GM21367 (cell line): ENCODE data around the gene SDR9C7.
"Not testable (repeated sequence)": the region's sequence is repeated elsewhere in the genome, so short reads cannot be mapped to it uniquely, and the experiment has no call there.

ENCODE experiments used
- ATAC-seq: cut with Tn5 transposase; IDR thresholded peaks from one replicate; pipeline ENCODE4 v1.9.1; 2021; ENCODE audit not compliant: unreplicated experiment

The SDR9C7 gene

DNA sequence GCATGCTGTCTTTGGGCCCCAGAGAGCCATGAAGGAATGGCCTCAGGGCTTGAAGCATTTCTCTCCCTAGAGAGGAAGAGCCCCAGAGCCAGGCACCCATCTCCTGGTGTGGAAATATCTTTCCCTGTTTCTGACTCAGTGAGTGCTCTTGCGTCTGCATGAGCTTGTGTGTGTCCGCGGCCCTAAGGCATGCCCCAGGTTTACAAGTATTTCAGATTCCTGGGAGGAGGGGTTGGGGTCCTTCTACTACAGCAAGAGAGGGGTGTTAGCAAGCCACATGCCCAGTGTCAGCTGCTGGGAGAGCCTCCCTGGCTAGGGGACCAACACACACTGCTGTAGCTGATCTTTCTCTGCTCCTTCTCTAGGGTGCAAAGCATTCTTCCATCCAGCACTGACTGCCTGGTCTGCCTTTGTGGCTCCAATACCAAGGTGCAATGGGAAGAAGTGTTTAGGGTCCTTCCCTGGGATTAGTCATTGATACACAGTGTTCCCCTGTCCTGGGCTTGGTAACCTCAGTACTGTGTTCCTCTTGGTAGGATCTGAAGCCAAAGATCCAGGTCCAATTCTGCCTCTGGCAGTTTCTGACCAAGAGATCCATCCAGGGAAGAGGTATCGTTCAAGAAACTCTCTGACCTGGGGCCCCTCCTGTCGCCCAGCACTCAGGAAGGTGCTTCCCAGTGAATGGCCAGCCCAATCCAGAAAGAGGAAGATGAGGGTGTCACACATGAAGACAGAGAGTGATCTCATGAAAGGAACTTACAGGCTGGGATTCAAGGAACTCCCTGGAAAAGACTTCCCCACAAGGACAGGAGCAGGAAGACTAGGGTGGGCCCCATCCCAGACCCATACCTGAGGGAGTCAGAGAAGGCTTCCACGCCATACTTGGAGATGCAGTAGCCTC, 20.1 kb upstream of the SDR9C7 start:
- no peak for ATAC-seq

DNA sequence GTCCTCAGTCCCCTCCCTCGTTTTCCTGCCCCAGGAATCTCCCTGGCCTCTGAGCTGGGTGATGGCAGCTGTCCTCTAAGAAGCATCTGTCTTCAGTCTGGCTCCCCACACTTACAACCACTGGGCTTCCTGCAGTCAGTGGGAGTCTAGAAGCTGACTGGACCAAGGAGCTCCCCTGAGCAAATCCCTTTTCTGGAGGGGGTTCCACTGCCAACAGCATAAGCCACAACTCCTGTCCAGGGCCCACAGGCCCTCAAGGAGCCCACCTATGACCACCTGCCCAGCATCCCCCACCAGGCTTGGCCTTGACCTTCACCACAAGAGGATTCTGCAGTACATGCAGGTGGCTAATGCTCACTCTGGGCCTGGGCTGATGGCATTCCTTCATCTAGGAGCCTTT, 19.1 kb upstream of the SDR9C7 start:
- ATAC-seq, result no peak

DNA sequence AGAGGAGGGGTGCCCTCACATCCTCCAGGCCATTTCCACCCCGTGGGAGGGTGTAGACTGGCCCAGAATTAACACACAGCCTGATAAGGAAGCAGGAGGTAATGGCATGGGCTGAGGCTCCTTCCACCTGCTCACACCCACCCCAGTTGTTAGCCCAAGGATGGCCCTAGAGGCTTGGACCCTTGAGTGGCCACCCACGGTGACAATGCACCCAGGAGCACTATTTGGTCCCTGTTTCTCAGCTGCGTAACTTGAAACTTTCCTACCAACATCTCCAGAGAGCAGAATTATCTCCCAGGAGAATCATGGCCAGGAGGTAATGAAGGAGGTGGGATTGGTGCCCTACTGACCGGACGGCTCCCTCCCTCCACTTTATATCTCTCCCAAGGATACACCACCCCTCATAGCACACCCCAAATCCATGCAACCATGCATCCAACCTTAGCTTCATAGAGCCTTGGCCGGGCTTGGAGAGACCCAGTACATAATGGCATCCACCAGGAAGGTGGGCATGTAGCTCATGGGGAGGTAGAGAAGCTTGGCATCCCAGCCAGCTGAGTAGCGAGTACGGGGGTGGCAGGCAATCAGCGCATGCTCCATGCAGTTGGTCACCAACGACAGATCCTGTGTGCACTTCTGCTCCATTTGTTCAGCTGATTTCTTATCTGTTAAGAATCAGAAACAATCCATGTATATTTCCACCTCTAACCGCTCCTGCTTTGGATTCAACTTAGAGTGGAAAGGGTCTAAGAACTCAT, 17.6 kb upstream of the SDR9C7 start:
- ATAC-seq, result no peak

DNA sequence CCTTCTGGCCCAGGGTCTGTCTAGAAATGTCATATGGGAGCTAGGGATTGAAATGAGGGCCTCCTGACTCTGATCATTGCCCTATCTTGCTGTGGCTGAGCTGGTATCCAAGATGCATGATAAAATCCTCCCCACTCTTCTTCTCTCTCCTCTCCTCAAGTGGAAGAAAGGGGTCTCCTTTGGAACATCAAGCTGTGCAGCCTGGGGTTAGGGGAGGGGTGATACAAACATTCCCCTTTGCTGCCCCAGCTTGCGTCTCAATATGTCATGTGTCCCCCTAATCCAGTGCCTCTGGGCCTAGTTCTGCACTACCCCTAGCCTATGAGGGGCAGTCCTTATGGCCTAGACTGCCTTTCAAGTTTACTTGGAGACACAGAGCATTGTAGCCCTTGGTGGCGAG, 14.7 kb upstream of the SDR9C7 start:
- ATAC-seq, result no peak

DNA sequence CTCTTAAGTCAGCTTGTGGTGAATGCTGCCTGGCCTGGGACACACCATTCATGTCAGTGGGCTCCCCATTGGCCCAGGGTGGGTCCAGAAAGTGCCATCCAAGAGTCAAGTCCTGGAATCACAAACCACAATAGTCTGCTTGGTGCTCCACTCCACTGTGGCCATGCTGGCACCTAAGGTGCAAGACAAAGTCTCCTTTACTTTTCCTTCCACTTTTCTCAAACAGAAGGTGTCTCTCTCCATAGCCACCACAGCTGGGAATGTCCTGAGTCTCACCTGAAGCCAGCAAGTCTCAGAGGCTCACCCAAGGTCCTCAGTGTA, 14.2 kb upstream of the SDR9C7 start:
- ATAC-seq, result no peak

DNA sequence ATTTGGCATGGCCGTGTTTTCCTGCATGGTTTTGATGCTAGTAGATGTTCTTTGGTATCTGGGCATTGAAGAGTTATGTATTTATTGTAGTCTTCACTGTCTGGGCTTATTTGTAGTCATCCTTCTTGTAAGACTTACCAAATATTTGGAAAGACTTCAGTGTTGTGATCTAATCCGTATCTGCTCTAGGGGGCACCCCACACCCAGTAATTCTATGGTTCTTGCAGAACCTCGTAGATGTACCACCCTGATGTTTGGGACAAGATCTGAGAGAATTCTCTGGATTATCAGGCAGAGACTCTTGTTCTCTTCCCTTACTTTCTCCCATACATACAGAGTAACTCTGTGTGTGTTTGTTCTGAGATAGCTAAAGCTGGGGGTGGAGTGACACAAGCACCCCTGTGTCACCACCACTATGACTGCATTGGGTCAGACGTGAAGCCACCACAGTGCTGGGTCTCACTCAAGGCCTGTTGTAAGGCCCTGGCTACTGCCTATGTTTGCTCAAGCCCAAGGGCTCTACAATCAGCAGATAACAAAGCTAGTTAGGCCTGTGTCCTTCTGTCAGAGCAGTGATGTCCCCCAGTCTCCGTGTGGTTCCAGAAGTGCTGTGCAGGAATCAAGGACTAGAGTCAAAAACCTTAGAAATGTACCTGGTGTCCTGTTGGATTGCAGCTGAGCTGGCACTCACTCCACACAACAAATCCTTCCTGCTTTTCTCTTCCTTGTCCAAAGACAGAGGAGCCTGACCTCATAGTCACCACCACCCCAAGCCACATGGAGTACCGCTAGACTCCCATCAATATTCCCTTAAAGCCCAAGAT, 13.6 kb upstream of the SDR9C7 start:
- ATAC-seq, result no peak

DNA sequence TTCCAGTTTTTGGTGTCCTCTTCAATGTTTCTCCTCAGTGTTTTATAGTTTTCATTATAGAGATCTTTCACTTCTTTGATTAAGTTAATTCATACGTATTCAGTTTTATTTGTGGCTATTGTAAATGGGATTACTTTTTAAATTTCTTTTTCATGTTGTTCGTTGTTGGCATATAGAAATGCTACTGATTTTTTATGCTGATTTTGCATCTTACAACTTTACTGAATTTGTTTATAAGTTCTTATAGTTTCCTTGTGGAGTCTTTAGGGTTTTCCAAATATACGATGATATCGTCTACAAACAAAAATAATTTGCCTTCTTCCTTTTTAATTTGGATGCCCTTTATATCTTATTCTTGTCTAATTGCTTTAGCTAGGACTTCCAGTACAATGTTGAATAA, 9.7 kb upstream of the SDR9C7 start:
- no peak for ATAC-seq

DNA sequence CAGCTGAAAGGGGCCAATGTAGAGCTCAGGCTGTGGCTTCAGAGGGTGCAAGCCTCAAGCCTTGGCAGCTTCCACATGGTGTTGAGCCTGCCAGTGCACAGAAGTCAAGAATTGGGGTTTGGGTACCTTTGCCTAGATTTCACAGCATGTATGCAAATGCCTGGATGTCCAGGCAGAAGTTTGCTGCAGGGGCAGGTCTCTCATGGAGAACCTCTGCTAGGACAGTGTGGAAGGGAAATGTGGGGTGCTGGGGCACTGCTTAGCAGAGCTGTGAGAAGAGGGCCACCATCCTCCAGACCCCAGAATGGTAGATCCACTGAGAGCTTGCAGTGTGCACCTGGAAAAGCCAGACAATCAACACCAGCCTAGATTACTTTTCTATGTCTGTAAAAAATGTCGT, 9.2 kb upstream of the SDR9C7 start:
- ATAC-seq, result not testable (repeated sequence)

DNA sequence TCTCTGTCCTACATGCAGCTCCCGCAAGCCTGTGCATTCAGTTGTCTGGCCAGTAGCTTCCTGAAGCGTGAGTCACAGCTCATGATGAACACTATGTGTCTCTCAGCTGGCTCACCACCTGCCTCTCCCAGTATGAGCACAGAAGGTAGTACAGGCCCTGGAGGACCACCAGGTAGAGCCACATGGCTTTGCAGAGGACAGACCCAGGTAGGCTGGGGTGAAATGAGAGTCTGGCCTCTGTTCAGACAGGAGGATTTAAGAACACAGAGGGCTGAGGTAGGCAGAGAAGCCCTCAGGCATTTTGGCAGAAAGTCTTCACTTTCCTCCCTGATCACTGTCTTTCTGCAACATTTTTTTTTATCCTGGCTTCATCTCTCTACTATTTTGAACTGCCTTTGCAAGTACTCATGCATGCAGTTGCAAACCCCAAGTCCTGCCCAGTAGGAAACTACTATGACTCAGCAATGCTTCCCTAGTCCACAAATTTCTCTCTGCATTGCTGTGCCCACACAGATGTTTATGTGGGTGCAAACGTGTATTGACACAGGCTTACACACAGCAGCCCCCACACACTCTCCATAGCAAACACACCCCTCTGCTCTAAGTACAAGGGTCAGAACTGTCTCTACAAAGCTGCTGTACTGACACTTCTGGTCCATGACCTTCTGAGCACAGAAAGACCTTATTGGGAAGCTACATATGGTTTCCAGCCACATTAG, 7.2 kb upstream of the SDR9C7 start:
- ATAC-seq, result peak; percentile 83

DNA sequence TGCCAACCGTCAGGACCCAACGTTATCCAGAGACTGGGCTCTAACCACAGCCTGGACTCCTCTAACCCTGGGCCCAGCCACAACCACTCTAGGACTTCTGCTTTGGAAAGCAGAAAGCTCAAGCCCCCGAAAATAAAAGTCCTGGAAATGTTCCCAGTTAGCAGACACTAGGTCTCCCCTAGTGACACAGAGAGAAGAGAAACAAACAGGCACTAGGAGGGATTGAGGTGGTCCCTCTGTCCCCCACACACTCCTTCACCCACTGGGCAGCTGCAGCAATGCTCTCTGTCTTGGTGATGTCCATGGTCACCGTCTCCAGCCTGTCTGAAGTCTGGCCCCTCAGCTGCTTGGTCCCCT, 6.7 kb upstream of the SDR9C7 start:
- ATAC-seq, result not testable (repeated sequence)

DNA sequence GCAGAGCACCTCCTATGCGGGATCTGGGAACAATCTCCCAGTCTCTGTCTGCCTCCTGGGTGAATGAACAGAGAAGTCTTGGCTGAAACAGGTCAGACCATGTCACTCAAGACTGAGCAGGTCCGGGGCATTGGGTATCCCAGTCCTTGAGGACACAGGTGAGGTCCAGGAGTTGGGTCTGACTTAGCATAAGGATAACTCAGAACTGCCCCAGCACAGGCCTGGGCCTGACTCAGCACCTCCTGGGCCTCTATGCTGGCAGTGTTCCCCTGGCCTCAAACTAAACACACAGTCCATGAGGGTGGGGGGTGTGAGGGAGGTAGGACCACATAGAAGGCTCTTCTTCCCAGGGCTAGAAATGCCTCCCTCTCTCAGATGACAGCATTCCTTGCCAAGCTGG, 1.5 kb upstream of the SDR9C7 start:
- no peak for ATAC-seq

DNA sequence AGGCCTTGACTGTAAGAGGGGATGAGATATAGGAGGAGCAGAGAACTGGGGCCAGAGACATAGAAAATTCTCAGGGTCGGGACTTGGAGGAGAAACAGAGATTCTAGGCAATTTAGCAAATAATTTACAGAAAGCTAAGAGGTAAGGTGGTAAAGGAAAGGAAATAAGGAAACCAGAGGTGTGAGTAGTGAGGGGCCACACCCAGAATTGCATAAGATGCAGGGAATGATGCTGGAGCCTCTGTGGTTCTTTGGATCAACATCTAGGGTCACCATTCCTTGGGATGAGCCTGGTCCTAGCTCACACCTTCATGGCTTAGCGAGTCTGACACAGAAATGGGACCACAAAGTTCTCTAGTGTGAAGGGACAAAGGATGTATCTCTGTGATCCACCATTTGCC, 949 bp upstream of the SDR9C7 start:
- no peak for ATAC-seq

DNA sequence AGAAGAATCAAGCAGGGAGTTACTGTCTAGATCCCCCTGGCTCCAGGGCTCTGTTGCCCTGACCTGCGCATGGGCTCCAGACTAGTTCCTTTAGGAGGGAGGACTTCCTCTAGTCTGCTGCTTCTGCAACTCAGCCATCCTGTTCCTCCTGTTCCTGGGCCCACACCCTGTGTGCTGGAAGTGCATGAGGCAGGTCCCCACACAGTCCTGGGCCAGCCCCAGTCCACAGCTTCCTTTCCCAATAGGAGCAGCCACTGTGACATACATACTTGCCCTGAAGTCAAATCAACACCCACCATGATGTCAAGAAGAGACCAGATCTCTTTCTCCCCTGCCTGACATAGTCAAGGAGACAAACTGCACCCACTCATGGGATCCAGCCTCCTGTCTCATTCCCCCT, 1.3 kb downstream of the SDR9C7 start:
- ATAC-seq, result no peak

DNA sequence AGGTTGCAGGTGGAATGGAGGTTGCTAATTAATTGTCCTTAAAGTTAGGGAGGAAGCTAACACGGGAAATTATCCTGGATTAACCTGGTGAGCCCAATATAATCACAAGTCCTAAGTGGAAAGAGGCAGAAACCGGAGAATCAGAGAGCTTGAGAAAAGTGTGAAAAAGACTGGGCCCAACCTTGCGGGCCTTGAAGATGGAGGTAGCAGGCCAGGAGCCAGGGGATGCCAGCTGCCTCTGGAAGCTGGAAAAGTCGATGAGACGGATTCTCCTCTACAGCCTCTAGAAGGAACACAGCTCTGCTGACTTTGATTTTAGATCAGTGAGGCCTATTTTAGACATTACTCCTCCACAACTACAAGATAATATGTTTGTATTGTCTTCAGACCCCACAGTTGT, 2.1 kb downstream of the SDR9C7 start:
- no peak for ATAC-seq

DNA sequence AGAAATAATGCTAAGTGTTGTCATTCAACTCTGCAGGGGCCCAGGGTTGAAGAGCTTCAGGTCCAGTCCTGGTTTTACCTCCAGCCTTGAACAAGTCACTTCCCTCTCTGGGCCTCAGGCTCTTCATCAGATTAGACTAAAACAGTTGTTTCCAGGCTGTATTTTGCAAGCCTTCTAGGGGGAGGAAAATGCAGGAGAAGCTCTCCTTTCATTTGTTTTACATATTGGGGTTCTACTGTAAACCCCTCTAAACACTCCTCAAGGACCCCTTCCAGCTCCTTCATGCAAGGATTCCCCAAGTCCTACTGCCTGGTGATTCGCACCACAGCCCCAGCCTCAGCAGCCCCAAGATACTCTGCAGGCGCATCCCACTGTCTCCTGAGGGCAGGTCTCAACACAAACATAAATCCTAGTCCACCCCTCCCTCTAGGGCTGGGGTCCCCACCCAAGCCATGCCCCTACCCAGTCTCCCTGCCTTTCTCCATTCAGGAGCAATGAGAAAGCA, 2.7 kb downstream of the SDR9C7 start:
- ATAC-seq, result no peak

DNA sequence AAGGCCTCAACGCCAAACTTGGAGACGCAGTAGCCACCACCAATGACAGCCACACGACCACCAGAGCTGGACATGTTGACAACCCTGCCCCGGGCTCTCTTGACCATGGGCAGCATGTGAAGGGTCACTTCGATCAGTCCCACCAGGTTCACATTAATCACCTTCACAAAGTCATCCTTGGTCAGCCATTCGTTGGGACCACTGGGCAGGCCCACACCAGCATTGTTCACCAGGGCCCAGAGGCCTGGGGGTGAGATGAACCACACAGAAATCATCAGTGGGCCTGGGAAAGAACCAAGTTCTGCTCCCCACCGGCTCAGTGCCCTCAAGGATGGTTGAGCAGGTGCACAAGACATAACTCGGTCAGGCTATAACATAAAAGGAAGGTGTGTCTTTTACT, 4.0 kb downstream of the SDR9C7 start:
- ATAC-seq, result no peak

DNA sequence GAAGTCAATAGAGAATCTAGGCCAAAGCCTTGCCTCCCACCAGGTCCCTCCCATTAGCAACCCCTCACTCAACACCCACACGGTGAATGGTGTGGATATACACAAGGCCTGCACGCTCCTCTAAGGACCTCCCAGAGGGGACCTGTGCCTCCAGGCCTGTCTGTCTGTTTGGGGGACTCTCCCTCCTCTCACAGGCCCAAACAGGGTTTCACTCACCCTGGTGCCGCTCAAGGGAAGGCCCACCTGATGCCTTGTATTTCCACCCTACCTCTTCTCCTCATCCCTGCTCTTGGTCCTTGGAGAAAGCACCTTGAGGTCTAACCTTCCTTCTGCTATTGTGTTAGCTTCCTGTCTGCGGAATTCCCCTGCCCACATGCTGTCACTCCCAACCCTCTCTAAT, 4.4 kb downstream of the SDR9C7 start:
- no peak for ATAC-seq

DNA sequence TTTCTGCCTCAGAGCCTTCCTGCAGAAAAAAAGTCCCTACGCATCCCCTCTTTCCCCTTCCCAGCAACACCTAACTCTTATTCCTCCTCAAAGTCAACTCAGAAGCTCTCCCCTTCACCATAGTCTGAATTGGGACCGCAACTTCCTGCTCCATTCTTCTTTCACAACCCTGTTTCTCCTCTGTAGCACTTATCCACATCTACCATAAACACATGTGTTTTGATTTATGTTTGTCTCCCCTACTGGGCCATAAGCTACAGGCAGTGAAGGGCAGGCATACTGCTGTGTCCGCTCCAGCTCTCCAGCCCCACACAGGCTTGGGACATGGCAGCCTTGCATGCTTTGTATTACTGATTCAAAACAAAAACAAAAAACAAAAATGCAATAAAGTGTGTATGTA, 5.9 kb downstream of the SDR9C7 start:
- no peak for ATAC-seq

DNA sequence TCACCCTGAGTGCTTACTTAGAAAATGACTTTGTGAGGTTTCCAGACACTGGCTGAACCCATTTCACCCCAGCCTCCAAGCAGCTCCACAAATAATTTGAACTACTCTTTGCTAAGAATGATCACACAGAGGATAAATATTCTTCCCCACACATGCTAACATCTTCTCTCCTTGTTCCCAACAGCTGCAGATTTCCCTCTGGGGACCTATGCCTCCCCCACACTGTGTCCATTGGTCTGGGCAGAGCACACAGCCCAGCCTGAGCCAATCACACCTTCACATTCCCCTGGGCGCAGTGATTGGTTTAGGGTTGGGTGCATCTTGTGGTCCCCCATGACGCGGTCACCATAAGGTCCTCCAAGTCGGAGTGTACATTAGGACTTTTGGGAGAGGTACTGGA, 6.9 kb downstream of the SDR9C7 start:
- ATAC-seq, result no peak

DNA sequence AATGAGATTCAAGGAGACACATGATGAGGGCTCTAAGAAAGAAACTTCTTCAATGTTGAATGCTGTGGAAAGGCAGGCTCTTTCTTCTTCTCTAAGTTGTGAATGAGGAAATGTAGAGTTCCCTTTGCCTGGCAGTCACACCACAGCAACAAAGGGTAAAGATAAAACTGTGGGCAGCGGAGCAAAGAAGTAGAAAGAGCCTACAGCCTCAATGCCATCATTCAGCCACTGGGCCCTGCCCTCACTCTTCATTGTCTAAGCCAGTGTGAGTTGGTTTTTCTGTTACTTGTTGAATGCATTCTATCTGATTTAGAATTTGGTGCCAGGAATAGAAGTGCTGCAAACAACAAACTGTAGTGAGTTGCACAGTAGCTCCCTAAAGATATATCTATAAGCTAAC, 12.2 kb downstream of the SDR9C7 start:
- ATAC-seq, result no peak

DNA sequence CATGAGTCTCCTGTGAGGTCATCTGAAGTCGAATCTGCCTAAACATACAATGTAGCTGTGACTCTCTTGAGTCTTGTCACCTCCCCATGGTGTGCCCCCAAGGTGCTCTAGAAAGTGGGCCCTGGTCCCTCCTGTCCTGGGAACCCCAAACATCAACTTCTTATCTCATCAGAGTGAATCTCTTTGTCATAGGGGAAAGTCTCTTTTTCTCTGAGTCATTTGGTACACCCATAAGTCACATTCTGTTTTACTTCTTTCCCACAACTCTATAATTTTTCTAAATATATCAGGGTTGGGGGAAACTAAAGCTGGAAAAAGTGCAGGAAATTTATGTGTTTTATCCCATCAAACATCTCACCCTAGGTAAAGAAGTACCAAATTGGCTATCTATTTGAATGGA, 12.9 kb downstream of the SDR9C7 start:
- ATAC-seq, result no peak
